ENCODE measurements around the gene CXCL12. TPM values are rescaled to one million over a fixed set of nuclear protein-coding genes. Genes with fewer than 3 reads are reported as not detected.

Gene CXCL12
- total and polyA plus RNA-seq, 2 donors (not counting 3 experiments of a cell fraction or from before 2014, with no cell fraction given): 0.35 to 1.4 TPM

- TF ChIP-seq FOS (IDR thresholded peaks at IDR 0.05; ENCODE audit: borderline replicate concordance, insufficient read depth, low read length) (no peak), CTCF (IDR thresholded peaks at IDR 0.05; ENCODE audit: extremely low read depth in 1 of 2, insufficient read depth in 1 of 2, low read depth in 1 of 2, low read length in 2 of 2) (no peak), MYC (IDR thresholded peaks at IDR 0.05; ENCODE audit: low read depth, low read length) (no peak), JUN (IDR thresholded peaks at IDR 0.05; ENCODE audit: borderline replicate concordance, insufficient read depth, insufficient read length, low read depth) (no peak), EZH2 (IDR thresholded peaks at IDR 0.05; ENCODE audit: borderline replicate concordance, low read depth, low read length, severe bottlenecking) (no peak), MAX (IDR thresholded peaks at IDR 0.05; ENCODE audit: insufficient read depth, insufficient read length) (no peak), GATA2 (IDR thresholded peaks at IDR 0.05; ENCODE audit: insufficient read depth, insufficient read length, low read depth, low read length) (no peak), POLR2AphosphoS5 (IDR thresholded peaks at IDR 0.05; ENCODE audit: insufficient read depth, low read depth, low read length) (no peak), POLR2A (IDR thresholded peaks at IDR 0.05; ENCODE audit: low read depth, low read length) (no peak)
- BruUV-seq (replicated peaks): no TSS peak
- no peaks in the 10 kb centered on the region for H3K9me1 ChIP-seq (replicated peaks; ENCODE audit: control insufficient read depth, extremely low read depth, insufficient read depth, low read length)
- H3K4me1 ChIP-seq (ENCODE audit: control insufficient read depth, extremely low read depth, insufficient read depth, low read length): no peaks in the 10 kb centered on the region
- H3K9ac ChIP-seq (replicated peaks; ENCODE audit: extremely low read depth, insufficient read depth, low read length): no peak overlapping the region
- no peak overlapping the region for H3K27ac ChIP-seq (ENCODE audit: insufficient read depth, low read depth, low read length)
- H3K36me3 ChIP-seq (ENCODE audit: control insufficient read depth in 2 of 2, extremely low read depth in 1 of 2, insufficient read depth in 2 of 2, low read length in 2 of 2): no peaks in the 10 kb centered on the region
- no peak overlapping the region for H3K4me2 ChIP-seq (ENCODE audit: insufficient read depth, low read length)
- H3K79me2 ChIP-seq (ENCODE audit: control insufficient read depth, insufficient read depth, low read length): no peaks in the 10 kb centered on the region
- dilution Hi-C loops (cut with MboI; ENCODE audit: extremely low pct_ligation_motif_present, low sequenced_read_pairs): no loop called here
- intact Hi-C loops (cut with micrococcal nuclease): no loop called here
- no peaks in the 10 kb centered on the region for H3K27me3 ChIP-seq (ENCODE audit: control insufficient read depth in 2 of 2, insufficient read depth in 2 of 2, low read length in 2 of 2)
- no peak for FAIRE-seq
- H3K4me3 ChIP-seq (replicated peaks in 1 of 3; ENCODE audit: insufficient read depth in 1 of 3, low read depth in 1 of 3, low read length in 3 of 3): no peak overlapping the region
- POLR2A ChIA-PET: no interaction called here
- H4K20me1 ChIP-seq (replicated peaks; ENCODE audit: control insufficient read depth, extremely low read depth, insufficient read depth, low read length): no peaks in the 10 kb centered on the region
- CTCF ChIA-PET: no interaction called here
- H3K9me3 ChIP-seq (replicated peaks; ENCODE audit: control insufficient read depth, insufficient read depth, low read length): no peaks in the 10 kb centered on the region
- no peak for DNase-seq (ENCODE audit: low read depth, low spot score)
- no peak overlapping the region for H2AFZ ChIP-seq (ENCODE audit: low read depth, low read length)
Measured at GRCh38 chr10:44369296-44369695, 15.6 kb downstream of the CXCL12 start.

Measured in endothelial cell of umbilical vein (primary cell).